HG03571 (cell line): ENCODE results near the gene GRAP2.

Experiments
- ATAC-seq: cut with Tn5 transposase; IDR thresholded peaks from one replicate; pipeline ENCODE4 v1.9.1; 2021; ENCODE audit not compliant: unreplicated experiment

GRAP2 gene

DNA sequence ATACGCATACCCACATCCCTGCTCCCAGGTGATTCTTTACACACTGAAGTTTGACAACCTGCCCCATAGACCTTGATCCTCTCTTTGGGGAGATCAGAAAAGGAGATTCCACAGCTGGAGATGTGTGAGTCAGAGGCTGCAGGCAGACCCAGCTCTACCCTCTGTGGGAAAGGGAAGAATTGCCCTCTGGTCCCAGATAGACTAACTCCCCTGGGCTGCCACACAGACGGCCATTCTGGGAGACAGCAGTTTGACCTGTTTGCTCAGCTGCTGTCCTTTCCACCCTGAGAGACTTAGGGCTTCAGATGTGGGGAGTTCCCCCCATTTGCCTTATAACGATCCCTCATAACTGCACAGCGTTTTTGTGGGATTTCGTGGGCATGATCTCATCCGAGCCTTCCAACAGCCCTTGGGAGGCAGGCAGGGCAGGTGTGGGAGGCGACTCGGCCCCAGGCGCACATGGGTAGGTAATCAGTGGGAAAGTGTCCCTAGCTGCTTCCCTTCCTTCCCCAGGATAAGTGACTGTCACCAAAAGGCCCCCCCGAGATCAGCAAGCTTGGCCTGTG, 107.9 kb downstream of the GRAP2 start:
- ATAC-seq: no peak

DNA sequence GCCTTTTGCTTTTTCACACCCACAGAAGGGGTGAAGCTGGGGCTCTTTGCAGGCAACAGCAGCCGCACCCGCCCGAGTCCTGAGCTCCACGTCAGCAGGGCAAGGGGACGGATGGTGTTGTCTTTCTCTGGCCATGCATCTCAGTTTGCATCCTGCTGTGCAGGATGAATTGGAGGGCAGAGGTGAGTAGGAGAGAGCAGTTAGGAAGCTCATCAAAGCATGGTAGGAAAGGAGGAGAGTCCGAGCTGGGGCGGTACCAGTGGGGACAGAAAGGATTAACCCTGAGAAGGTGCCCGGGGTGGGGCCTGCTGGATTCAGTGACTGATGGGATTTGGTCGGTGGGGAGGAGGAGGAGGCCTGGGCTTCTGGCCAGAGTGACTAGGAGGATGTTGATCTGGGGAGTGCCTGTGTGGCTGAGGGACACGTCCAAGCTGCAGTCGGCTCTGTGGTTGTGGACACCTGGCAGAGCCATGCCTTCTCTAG, 108.4 kb downstream of the GRAP2 start:
- ATAC-seq: no peak

DNA sequence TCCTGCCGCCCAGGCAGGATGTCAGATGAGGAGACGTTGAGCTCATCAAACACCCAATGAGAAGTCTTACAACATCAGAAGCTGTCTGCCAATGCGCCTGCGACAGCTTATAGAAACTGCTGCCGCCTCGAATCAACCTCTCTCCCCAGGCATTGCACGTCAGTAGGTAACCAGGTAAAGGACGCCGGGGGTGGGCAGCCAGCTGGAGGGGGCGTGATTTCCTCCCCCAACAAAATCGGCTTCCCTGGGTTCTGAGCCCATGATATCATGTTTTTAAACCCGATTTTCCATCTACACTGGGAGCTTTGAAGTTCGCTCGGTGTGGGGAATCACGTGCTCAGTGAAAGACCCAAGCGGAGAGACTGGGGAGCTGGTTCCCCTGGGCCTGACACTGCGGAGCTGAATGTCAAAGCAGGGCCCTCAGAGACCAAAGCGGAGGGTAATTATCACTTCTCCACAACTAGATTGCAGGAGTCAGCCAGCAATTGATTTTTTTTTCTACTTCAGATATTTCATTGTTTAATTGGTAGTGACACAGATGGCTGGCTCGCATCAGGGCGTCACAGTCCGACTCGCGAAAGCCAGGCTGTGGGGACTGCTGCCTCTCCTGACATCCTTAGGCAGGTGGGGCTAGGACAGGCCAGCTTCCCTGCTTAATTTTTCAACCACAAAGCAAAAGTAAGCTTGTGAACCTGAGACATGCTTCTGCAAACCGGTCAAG, 109.2 kb downstream of the GRAP2 start:
- ATAC-seq: no peak

DNA sequence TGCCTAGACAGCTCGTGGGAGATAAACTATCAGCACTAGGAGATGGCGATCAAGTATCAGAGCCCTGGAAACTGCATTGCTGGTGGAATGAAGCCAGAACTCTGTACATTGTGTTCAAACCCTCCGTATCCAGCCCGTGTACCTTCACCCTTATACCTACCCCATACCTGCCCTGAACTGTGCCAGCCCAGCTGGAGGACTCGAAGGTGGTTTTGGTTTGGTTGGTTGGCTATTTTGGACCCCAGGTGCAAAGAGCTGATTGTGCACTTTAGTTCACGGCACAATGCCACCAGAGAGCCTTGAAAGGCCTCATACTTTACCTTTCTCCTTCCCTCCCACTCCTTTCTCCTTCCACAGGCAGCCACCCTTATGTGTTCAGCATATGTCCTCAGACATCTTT, 109.9 kb downstream of the GRAP2 start:
- ATAC-seq: no peak

DNA sequence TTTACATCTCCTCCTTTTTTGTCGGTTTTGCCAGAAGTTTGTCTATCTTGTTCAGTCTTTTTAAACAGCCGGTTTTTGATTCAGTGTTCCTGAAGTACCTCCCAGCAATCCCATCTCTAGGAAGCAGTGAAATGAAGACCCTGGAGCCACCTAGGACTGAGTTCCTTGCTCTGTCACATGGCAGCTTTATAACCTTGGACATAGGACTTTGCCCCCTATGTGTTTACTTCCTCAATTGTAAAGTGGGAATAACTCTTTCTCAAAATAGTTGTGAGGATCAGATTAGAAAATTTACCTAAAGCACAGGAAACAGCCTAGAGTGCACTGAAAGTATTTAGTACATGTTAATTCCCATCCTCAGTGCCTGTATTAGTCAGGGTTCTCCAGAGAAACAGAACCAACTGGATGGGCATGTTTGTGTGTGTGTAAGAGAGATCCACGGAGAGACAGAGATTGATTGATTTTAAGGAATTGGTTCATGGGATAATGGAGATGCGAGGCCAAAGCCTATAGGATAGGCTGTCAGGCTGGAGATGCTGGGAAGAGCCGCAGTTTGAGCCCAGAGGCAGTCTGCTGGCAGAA, 113.9 kb downstream of the GRAP2 start:
- no peak for ATAC-seq

DNA sequence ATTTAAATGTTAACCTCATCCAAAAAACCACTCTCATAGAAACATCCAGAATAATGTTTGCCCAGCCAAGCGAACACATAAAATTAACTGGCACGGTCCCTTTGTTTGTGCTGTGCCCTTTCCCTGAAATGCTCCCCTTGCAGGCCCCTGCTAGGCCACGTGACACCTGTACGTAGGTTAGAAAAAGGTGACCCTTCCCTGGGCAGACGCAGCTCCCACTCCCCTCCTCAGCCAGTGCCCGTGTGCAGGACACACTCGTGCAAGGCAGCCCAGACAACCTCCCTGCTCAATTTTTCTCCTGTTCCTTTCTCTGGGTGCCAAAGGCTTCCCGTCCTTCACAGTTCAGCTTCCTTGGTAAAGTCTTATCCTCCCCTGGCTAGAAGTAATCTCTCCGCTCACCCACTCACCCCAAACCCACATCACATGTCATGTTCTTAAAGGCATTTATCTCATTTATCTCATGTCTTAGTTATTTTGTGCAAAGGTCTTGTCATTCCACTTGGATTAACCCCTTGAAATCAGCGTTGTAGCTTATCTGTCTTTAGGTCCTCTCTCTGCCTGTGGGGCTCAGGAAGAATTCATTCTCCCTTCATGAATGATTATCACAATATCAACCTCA, 114.6 kb downstream of the GRAP2 start:
- ATAC-seq: no peak

DNA sequence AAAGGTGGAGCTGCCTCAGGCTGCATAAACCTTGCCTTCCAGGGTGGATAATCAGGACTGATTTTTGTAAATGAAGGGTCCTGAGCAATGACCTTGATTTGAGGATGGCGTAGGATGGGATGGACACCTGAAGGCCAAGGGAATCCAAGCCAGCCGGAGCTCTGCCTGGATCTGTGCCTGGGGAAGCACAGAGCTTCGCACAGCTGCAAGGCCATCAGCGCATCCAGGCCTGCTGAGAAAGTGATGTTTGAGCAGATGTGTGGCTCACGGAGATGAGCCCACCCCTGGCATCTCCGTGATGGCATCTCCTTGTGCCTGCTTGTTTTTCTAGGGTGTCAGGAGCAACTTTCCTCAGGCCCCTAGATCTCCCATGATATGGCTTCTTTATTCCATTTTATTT, 117.2 kb downstream of the GRAP2 start:
- ATAC-seq: no peak

DNA sequence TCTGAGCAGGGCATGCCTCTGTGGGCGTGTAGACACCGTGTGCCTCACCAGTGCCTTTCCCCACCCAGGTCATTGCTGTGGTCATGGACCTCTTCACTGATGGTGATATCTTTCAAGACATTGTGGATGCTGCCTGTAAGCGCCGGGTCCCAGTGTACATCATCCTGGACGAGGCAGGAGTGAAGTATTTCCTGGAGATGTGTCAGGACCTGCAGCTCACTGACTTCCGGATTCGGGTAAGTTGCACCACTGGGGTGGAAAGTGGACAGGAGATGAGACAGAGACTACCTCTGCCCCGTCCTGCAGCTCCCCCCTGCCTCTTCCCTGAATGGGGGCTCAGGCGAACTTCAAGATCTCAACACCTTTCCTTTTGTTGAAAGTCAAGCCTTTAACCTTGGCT, 118.2 kb downstream of the GRAP2 start:
- ATAC-seq: no peak

DNA sequence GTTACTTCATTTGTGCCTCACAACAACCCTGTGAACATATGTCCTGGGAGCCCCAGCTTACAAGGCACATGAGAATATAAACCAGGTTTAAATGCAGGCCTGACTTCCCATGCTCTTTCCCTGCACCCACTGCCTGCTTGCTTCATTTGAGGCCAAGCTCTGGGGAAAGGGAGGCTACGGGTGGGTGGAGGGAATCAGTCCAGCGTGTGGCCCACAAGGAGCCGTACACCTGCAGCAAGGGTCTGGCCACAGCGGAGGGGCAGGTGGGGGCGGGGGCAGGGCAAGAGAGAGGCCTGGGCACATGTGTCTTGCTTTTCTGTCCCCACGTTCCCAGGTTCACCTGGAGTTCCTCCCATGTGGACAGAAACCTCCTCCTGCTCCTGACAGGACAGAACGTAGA, 120.1 kb downstream of the GRAP2 start:
- ATAC-seq: no peak

DNA sequence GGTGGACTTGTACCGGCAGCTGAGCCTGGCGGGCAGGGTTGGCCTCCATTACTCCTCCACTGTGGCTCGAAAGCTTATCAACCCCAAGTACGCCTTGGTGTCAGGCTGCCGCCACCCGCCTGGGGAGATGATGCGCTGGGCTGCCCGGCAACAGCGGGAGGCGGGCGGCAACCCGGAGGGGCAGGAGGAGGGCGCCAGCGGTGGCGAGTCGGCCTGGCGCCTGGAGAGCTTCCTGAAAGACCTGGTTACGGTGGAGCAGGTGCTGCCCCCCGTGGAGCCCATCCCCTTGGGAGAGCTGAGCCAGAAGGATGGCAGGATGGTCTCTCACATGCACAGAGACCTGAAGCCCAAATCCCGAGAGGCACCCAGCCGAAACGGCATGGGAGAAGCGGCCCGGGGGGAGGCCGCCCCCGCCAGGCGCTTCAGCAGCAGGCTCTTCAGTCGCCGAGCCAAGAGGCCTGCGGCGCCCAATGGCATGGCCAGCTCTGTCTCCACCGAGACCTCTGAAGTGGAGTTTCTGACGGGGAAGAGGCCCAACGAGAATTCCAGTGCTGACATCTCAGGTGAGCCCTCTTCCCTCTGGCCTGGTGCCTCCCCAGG, 120.6 kb downstream of the GRAP2 start:
- no peak for ATAC-seq

DNA sequence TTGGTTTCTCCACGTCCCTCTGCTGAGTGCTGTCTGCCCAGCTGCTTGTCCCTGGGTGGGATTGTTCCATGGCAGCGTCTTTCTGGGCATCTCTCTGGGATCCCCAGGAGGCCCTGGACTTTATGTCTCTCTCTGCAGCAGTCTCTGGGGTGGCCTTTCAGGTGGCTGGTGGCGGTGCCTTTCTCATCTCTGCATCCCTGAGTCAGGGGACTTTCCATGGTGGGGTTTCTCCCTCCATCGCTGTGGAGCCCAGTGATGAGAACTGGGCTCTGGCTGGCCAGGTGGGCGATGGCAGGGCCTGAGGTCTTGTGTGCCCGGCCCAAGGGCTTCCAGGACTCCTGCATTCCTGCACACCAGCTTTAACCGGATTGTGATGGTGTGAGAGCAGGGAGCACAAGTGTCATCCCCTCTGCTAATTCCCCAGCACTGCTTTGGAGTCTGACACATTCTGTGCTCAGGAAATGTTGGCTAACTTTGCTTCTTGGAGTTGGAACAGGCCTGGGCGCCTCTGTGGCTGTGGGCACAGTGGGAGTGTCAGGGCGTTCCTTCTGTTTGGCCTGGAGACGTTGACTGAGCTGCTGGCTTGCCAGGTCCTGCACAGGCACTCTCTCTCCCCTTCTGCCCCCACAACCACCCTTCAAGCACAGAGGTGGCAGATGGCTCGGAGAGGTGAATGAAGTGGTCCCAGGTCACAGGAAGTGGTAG, 121.8 kb downstream of the GRAP2 start:
- ATAC-seq: no peak
